HG03469 (cell line): ENCODE results near the gene FAM83B.

ENCODE experiments used
- ATAC-seq: cut with Tn5 transposase; IDR thresholded peaks from one replicate; pipeline ENCODE4 v1.9.1; 2021; ENCODE audit warnings: mild to moderate bottlenecking, moderate library complexity, moderate number of reproducible peaks; ENCODE audit not compliant: unreplicated experiment

FAM83B gene

DNA sequence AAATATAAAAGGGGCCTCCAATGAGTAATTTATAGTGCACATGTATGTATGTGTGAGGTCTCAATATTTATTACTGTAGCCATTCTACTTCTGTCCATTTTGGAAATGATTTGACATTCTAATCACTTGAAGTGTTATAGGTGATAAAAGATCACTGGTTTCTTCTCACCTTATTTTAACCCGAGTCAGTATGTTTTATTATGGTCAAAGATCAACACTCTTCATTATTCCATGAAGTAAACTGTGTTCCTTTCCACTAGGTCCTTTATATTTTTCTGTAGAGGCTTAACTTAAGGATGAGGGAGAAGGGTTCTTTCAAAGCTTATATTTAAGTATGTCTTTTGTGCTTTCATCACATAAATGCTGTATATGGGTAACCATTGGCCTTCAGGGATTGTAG lies 47.2 kb downstream of the FAM83B start:
- ATAC-seq = no peak

DNA sequence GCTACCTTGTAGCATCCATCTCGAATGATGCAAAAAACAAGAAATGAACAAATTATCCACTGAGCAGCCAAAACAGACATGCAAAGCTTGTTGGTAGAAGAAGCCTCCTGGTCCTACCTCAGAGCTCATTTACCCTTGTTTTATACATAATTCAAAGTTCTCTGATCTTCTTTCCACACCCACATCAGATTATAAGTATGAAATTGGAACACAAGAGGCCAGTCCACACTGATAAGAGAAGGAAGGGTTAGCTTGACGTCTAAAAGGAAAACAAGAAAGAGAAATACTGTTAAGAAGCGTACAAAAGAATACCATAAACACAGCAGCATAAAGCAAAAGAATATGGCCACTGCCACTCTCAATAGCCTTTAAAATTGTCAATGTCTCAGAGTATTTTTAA lies 49.7 kb downstream of the FAM83B start:
- ATAC-seq = no peak

DNA sequence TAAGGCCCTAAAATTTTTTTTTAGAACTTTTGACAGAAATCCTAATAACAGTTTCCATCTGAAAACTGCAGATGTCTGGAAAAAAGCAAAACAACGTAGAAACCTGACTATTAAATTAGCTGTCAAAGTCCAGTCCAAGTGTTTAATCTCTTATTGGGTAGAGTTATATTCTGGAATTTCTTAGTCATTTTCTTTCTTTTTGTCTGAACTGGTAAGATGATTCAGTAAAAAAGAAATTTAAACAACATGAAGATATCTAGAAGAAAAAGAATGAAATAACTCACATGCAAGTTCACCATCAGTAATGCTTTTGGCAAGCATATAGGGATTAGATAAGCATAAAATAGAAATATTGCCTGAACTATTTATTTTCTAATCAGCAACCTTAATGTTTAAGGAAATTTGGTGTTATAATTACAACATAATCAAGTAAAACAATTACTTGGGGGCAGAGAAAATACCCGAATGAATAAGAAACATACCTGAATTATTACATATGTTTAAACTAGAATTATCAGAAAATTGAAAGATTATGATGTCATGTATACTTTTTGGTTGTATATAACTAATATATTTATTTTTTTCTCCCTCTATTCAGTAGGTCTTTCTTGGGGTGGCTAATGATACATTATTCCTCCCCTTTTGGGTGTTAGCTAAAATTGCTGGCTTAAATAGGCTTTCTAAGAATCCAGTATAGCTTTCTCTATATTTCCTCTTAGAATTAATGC lies 51.1 kb downstream of the FAM83B start:
- no peak for ATAC-seq

DNA sequence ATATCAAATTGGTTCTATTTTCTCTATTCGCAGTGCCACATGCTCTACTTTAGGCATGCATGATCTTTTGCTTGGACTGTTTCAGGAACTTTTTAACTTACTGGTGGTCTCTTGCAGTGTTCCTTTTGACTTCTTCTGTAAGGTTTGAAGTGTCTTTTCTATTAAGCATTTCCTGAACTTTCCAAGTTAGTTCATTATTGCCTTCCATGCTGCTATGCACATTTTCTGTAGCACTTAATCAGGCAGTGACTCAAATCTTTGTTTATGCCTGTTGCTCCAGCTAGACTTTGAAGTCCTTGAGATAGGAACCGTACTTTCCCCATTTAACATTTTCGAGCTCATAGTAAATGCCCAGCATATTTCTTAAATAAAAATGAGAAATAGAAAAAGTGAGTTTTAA lies 52.2 kb downstream of the FAM83B start:
- no peak for ATAC-seq

DNA sequence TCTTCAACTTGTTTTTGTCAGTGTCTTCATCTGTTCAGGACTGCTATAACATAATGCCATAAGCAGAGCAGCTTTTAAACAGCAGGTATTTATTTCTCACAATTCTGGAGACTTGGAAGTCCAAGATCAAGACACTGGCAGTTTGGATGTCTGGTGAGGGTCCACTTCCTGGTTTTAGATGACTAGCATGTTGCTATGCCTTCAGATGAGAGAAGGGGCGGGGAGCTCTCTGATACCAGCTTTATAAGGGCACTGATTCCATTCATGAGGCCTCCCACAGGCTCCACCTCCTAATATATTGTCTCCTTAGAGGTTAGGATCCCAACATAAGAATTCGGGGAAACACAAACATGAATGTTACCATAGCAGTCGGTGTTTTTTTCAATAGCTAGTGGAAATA lies 52.9 kb downstream of the FAM83B start:
- ATAC-seq = no peak

DNA sequence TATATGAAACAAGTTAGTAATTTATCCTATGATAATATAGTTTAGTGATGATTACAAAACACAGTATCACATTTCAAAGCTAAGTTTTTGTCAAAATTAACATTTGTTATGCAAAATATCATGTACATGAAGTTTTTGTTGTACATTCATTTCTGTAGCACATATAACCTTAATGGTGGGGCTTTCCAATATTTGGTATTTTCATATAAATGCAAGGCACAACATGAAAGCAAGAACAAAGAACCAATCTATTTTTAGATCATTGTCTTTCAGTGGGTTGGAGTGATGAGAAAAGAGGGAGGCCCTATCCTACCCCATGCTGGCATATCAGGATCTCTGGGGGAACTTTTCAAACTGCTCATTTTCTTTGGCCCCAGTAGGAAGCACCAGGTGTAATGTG lies 53.4 kb downstream of the FAM83B start:
- no peak for ATAC-seq

DNA sequence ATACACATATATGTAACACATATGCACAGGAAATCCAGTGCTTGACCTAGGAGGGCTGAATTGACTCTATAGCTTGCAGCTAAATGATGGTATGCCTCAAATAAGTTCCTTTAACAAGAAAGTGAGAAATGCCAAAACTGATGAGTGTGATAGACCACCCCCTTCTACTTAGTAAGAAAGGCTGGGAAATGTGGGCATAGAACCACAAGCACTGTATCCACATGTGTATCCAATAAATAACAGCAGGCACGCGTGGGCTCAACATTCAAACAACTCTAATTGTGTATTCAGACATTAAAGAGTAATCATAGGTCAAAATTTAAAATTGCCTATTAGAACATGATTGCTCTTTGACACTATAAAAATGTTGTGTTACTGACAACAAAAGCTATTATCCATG lies 54.1 kb downstream of the FAM83B start:
- no peak for ATAC-seq

DNA sequence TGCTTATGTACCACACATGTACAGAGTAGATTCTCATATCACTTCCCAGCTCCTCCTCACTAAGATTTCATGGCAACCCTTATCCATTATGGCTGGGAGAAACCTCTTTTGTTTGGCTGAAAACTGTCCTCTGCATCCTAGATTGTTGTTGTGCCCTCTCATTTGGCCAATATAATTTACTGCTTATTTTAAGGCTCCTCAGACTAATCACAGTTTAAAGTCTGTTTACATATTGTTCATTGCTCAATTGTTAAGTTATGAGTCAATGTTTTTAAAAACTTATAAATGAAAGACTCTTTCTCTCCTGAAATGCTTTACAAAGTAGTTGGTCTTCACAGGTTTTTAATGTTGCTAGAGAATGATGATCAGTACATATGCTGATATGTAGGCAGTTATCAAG lies 57.3 kb downstream of the FAM83B start:
- no peak for ATAC-seq

DNA sequence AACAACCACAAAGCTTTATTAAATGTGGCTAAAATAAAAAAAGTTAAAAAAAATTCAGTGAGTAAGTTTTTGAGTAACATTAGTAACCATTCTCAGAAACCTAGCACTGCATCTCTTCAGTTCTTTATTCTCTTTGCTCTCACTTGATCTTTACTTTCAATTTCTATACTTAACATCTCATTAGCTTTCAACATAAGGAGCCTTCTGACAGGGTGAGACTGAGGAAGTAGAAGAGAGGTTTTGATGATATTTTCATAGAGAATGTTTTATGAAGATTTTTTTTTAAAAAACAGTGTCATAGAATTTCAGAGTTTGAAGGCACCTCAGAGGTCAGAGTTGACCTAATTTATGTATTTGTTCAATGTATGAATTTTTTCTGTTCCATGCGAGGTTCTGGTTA lies 60.8 kb downstream of the FAM83B start:
- ATAC-seq = no peak

DNA sequence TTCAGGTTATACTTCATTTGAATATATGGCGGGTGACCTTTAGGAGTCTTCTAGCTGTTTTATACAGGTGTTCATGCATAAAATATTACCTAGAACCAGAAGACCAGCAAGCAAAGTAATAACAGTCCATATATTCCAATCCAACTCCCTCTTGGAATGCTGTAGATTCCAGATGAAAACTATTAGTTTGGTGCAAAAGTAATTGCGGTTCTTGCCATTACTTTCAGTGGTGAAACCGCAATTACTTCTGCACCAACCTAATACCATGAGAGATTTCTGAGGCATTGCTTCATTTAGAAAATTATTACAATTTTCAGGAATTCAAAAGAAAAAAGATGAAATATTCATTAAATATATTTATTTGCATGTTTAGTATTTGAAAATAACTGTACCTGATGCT lies 62.6 kb downstream of the FAM83B start:
- ATAC-seq = no peak

DNA sequence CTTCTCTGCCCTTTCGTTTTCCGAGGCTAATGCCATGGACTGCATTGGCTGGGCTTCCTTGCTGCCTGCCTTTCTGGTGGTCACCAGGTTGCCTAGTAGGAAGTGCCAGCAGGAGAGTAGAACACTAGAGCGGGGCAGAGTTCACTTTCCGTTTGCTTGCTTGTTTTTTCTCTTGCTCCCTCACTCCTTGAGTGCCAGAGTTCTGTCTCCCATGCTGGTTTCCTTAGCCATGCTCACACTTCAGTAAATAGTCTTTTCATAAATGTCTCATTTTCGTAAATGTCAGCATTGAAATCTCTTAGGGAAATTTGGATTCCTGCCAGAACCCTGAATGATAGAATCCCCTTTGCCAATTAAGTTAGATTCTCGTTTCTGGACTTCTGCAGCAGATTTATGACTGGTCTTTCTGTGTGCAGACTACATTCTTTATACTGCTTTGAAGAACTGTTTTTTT lies 63.9 kb downstream of the FAM83B start:
- ATAC-seq = no peak

DNA sequence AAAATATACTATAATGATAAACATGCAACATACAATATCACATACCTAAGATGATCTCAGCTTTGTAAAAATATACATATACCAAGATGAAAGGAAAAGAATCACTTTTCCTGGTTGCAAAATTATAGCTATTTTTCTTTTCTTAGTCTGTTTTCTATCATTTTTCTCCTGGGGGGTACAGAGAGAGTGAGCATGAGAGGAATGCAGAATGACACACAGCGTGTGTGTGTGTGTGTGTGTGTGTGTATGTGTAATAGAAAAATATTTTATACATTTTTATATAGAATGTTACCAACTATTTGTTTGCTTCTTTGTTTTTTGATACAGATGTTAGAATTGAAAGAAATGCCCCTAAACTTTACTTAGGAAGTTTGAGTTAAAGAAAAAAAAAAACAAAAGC lies 64.3 kb downstream of the FAM83B start:
- no peak for ATAC-seq

DNA sequence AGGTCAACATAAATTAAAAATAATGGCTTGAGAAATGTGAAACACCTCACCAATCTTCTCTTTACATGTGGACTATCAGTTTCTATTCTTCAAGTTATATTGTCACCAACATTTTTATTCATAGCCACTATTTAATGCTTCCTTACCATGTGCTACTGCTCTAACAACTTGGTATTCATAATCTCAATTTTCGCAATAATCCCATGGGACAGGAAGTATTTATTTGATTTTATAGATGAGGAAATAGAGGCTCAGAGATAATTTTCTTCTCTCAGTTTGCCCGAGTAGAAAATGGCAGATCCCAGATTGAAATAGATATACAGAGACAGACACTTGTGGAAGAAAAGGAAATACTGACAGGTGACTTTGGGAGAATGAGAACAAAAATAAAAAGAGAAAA lies 66.6 kb downstream of the FAM83B start:
- no peak for ATAC-seq

DNA sequence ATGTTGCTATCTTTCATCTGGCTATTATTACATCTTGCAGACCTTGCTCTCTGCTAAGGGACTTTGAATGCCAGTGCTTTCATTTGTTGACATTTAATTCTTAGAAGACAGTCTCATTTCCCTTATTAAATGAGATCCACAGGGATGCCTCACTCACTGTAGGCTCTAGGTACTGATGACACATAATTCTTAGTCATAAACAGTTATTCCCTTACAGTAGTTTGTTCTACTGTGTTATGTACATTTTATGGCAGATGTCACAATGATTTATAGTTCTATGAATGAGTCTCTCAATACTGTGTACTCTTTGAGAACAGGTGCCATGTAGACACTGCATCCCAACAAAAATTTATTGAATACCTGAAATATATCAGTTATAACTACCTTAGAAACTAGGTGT lies 70.3 kb downstream of the FAM83B start:
- ATAC-seq = no peak

DNA sequence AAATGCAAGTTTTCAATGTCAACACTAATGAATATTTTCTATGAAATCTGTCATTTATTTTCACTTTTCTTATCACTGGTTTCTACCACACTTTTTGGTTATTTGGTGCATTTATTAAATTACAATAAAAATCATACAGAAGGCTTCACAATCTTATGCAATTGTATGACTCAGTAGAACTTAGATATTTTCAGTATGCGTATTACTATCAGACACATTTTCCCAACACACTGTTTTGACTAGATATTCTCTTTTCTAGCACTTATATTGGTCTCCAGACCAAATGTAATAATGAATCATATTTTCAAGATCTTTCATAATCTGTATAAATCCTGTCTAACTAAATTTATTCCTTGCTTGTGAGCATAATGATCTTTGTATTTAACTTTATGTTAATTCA lies 74.1 kb downstream of the FAM83B start:
- no peak for ATAC-seq

DNA sequence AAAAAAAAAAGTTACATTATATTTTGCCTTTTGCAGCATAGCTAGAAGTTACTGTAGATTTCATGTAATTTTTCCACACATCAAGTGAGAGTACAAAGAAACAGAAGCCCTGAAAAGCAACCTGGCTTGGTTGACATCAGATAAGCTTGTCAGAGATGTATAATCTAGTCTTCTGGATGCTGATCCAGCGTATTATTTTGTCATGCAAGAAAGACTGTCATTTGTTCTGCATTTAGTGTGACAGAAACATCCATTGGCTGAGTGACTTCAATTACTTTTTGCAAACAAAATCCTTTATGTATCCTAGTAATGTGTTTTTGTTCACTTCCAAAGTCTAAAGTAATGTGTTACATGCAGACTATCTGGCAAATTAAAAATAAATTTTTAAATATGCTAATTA lies 75.3 kb downstream of the FAM83B start:
- no peak for ATAC-seq

DNA sequence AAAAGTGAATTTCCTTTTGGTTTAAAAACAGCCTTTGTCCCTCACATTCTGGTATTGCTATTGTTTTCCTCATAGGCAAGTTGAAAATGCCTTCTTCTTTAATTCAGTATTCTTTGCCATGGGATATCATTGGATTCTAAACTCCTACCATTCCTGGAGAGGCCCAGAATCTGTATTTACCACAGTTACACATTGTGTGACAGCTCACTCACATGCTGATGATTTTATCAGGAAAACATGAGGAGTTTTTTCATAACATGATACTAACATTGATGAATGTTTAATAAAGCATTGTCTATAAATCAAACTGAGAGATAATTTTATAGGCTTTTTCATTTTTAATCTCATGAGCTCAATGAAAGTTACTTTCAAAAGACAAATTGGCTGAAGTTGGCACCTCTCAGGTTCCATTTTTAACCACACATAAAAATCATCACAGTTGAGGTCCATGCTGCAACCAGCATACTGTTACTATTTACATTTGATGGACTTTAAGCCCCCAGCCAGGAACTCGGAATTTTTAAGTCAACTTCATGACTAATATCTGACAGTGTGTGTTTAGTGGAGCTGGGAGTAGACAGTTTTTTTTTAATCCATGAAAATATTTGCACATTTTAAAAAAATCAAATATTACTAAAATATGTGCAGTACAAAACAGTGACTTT lies 82.8 kb downstream of the FAM83B start:
- no peak for ATAC-seq

DNA sequence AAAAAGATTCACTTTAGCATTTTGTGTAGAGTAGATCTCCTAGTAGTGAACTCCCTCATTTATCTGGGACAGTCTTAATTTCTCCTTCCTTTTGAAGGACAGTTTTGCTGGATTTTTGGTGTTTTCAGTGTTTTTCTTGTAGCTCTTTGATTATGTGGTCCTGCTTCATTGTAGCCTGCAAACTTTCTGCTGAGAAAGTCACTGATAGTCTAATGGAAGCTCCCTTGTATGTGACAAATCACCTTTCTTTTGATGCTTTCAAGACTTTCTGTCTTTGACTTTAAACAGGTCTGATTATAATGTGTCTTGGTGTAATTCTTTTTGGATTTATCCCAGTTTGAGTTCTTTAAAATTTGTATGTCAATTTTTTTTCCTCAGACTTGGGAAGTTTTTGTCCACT lies 86.1 kb downstream of the FAM83B start:
- ATAC-seq = no peak

DNA sequence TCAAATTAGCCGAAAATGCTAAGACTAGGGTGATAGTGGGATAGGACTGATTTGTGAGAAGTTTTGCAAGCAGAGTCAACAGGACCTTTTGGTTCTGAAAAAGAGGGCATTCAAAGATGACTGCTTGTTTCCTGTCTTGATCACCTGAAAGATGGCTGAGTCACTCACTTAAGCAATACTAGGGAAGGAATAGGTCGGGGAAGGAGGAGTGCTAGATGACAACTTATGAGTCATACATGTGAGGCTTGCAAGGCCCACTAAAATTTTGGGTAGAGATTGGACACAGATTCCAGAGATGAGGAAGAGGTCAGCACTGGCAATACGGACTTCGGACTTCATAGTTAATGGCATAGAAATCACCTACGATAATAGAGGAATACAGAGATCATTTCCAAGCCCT lies 89.2 kb downstream of the FAM83B start:
- ATAC-seq = no peak

DNA sequence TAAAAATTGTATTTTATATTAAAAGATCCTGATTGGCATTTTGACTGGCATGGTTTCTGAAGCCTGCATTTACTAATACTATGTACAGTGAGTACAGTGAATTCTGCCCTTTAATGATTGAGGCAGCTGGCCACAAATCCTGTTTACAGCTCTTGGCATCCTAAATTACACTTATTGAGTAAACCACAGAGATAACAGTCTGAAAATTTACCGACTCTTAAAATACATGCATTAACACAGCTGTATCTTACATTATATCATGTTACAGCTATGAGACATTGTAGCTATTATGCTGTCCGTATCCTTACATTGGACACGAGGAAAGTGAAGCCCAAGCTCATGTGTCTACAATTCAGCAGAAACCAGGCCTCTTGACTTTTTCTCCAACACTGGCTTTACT lies 90.8 kb downstream of the FAM83B start:
- no peak for ATAC-seq

DNA sequence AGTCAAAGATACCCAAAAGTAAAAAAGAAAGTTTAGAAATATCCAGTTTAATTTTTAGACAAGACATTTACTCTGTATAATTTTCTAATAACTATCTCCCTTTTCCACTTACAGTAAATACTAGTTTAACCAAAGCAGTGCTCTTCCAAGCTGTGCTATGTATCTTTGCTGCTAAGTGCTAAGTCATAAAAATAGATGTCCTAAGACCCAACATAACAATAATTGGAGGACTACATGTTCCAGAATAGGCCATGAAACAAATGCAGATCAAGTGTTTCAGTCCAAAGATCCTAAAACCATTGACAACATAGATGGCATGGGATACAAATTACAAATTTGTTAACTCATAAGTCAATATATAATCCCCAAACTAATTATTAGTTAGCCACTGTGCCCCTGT lies 111.1 kb downstream of the FAM83B start:
- no peak for ATAC-seq

DNA sequence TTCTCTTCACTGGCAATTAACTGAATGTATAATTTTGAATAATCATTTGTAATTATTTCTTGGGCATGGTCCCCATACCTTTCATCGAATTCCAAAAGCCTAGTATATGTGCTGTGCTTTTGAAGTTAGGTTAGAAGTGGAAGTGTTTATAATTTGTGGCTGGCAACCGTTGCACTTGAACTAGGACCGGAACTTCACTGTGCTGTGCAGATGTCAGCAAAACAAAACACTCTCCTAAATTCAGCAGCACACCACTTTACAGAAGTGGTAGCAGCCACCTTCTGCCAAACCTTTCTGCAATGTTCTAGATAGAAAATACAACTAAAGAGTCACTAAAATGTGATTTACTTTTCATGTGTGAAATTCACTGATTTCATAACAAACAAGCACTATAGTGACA lies 111.9 kb downstream of the FAM83B start:
- no peak for ATAC-seq

DNA sequence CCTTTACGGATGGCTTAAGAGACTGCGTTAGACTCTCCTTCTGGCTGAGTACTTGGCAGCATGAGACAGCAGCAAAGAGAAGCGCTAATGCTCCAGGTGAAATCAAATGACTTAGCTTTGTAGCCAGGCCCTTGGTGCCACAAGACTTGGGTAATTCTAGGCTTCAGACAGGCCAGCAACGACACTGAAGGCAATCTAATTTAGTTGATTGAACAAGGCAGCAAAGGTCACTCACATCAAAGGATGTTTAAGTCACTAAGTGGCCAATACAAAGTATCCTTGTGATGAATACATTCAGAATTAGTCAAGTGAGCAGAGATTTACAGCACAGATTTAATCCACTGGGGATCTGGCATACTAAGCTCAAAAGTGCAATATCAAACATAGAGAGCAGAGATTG lies 113.2 kb downstream of the FAM83B start:
- ATAC-seq = no peak
